ENCODE data around the gene METTL21A.

GRCh38 chr2:207594731-207595130 lies 30.5 kb downstream of the METTL21A start:
- TF ChIP-seq POLR2A (IDR thresholded peaks at IDR 0.05; ENCODE audit: low read length) (no peak), GATA1 (IDR thresholded peaks at IDR 0.05; ENCODE audit: low read depth, low read length) (no peak)

Data from erythroblast (primary cell).